SH-SY5Y (cell line): ENCODE results near the gene PHACTR3.

Experiments
- GATA2 ChIP-seq: IDR thresholded peaks from 2 replicates; pipeline ENCODE4 v1.6.1; 2011; ENCODE audit warnings: mild to moderate bottlenecking, low read depth, low read length
- GATA3 ChIP-seq: IDR thresholded peaks from 2 replicates; pipeline ENCODE4 v1.6.1; 2011; ENCODE audit warnings: low read depth, mild to moderate bottlenecking, low read length, moderate library complexity

- no peak for TF ChIP-seq GATA2
- TF ChIP-seq GATA3, result no peak
Measured at GRCh38 chr20:59611286-59611685, 6.9 kb downstream of the PHACTR3 start.
